GM12874 (cell line): Measurements from ENCODE around the gene MRPS15.

ENCODE experiments used
- TF ChIP-seq, protein P1 (sequence below): IDR thresholded peaks from 2 replicates; pipeline ENCODE4 v1.5.1; 2011; ENCODE audit warnings: low read depth, mild to moderate bottlenecking, control low read depth, low read length, moderate library complexity; ENCODE audit not compliant: insufficient read depth

Gene MRPS15

DNA sequence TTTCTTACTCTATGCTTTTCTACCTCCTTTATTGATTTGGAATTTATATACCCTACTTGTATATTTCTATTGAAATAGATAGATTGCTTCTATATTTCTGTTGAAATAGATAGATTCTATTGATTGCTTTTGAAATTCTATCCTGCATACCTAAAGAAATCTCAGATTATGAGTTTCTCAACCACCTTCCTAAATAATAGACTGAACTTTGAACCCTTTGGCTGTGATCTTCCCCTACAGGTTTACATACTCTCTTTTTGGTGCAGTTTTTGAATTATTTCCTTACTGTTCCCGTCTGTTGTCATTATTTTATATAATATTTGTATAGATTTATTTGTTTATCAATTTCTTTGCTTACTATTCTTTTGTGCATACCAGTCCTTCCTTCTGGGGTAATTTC, 39.0 kb upstream of the MRPS15 start:
- TF ChIP-seq, protein P1, sequence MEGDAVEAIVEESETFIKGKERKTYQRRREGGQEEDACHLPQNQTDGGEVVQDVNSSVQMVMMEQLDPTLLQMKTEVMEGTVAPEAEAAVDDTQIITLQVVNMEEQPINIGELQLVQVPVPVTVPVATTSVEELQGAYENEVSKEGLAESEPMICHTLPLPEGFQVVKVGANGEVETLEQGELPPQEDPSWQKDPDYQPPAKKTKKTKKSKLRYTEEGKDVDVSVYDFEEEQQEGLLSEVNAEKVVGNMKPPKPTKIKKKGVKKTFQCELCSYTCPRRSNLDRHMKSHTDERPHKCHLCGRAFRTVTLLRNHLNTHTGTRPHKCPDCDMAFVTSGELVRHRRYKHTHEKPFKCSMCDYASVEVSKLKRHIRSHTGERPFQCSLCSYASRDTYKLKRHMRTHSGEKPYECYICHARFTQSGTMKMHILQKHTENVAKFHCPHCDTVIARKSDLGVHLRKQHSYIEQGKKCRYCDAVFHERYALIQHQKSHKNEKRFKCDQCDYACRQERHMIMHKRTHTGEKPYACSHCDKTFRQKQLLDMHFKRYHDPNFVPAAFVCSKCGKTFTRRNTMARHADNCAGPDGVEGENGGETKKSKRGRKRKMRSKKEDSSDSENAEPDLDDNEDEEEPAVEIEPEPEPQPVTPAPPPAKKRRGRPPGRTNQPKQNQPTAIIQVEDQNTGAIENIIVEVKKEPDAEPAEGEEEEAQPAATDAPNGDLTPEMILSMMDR = no peak

DNA sequence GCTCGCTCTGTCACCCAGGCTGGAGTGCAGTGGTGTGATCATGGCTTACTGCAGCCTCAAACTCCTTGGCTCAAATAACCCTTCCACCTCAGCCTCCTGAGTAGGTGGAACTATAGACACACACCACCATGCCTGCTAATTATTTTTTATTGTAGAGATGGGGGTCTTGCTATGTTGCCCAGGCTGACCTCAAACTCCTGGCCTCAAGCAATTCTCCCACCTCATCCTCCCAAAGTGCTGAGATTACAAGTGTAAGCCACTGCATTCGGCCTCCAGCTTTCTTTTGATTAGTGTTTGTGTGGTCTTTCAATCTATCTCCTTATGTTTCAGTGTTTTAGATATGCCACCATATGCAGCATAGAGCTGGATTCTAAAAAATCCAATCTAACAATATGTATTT, 38.4 kb upstream of the MRPS15 start:
- TF ChIP-seq, protein P1 = no peak

DNA sequence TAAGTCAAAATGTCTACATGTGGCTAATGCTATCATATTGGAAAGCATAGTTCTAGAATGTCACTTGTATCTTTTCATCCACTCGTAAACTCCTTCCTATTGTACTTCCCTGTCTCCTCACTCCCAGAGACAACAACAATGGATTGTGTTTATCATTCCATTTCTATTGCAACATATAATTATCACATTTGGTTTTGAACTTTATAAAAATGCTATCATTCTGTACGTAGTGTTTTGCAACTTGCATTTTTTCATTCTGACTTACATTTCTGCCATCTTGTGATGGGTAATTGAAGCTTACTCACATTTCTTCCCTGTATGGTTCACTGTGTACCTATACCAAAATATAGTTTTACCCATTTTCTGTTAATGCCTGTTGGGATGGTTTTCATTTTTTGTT, 33.0 kb upstream of the MRPS15 start:
- TF ChIP-seq, protein P1 = no peak

DNA sequence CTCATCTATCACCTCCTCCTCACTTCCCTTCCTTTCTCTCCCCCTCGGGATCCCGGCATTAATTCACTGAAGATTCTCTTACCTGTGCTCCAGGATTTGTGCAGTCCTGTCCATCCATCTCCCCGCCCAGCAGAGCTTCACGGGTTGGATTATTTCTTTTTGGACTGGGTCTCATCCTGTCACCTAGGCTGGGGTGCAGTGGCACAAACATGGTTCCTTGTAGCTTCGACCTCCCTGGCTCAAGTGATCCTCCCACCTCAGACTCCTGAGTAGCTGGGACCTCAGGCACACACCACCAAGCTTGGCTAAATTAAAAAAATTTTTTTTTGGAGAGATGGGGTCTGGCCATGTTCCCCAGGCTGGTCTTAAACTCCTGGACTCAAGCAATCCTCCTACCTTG, 30.8 kb upstream of the MRPS15 start:
- TF ChIP-seq, protein P1 = no peak

DNA sequence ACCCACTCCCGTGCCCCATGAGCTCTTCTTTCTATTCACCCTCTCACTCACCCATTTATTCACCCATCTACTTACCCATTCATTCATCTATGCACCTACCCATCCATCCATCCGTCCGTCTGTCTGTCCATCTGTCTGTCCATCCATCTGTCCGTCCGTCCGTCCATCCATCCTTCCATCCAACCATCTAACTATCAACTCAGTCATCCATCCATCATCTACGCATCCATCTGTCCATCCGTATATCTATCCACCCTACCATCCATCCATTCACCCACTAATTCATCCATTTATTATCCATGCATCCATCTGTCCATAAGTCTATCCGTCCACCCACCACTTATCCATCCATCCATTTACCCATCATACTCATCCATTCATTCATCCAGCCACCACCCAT, 29.3 kb upstream of the MRPS15 start:
- TF ChIP-seq, protein P1 = no peak

DNA sequence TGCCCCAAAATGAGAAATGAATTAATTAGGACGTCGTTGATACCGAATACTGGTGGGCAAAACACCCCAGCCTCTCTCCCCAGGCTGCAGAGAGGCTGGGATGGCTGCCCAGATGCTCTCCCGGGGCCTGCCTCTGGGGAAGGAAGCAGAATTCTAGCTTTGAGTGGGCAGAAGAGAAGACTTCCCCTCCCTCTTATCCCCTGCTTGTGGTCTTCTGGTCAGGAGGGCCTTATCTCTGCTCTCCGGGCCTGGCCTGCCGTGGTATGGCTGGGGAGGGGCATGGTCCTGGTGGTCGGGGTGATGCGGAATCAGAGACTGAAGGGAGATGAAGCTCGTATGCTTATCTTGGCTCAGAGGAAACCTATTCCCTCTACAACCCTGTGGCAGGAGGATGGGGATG, 28.3 kb upstream of the MRPS15 start:
- TF ChIP-seq, protein P1 = no peak

DNA sequence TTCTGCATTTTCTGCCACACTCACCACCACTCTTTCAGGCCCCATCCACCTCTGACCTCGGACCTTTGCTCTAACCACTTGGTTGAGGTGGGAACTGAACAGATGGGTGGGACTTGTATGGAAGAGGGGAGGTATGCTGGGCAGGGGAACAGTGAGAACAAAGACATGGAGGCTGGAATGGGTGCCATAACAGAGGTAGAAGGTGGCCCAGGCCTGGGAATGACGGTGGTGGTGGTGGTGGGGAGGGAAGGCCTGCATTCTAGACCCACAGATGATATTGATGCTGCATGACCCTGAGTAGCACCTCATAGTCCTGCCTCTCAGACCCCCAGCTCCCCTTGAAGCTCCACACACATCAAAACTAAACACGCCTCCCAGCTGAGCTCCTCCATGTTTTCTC, 23.7 kb upstream of the MRPS15 start:
- TF ChIP-seq, protein P1 = no peak
